HL-60/S4 (cell line): ENCODE results near the gene PLD1.
"Not testable (repeated sequence)": the region's sequence is repeated elsewhere in the genome, so short reads cannot be mapped to it uniquely, and the experiment has no call there.

ENCODE experiments used
- in situ Hi-C: fragments of 300-500 bp; cut with MboI; formaldehyde crosslinking; loops from 2 replicates; pipeline ENCODE4 v1.14.3; 2022; ENCODE audit warnings: low sequenced_read_pairs

Gene PLD1, protein sequence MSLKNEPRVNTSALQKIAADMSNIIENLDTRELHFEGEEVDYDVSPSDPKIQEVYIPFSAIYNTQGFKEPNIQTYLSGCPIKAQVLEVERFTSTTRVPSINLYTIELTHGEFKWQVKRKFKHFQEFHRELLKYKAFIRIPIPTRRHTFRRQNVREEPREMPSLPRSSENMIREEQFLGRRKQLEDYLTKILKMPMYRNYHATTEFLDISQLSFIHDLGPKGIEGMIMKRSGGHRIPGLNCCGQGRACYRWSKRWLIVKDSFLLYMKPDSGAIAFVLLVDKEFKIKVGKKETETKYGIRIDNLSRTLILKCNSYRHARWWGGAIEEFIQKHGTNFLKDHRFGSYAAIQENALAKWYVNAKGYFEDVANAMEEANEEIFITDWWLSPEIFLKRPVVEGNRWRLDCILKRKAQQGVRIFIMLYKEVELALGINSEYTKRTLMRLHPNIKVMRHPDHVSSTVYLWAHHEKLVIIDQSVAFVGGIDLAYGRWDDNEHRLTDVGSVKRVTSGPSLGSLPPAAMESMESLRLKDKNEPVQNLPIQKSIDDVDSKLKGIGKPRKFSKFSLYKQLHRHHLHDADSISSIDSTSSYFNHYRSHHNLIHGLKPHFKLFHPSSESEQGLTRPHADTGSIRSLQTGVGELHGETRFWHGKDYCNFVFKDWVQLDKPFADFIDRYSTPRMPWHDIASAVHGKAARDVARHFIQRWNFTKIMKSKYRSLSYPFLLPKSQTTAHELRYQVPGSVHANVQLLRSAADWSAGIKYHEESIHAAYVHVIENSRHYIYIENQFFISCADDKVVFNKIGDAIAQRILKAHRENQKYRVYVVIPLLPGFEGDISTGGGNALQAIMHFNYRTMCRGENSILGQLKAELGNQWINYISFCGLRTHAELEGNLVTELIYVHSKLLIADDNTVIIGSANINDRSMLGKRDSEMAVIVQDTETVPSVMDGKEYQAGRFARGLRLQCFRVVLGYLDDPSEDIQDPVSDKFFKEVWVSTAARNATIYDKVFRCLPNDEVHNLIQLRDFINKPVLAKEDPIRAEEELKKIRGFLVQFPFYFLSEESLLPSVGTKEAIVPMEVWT

DNA sequence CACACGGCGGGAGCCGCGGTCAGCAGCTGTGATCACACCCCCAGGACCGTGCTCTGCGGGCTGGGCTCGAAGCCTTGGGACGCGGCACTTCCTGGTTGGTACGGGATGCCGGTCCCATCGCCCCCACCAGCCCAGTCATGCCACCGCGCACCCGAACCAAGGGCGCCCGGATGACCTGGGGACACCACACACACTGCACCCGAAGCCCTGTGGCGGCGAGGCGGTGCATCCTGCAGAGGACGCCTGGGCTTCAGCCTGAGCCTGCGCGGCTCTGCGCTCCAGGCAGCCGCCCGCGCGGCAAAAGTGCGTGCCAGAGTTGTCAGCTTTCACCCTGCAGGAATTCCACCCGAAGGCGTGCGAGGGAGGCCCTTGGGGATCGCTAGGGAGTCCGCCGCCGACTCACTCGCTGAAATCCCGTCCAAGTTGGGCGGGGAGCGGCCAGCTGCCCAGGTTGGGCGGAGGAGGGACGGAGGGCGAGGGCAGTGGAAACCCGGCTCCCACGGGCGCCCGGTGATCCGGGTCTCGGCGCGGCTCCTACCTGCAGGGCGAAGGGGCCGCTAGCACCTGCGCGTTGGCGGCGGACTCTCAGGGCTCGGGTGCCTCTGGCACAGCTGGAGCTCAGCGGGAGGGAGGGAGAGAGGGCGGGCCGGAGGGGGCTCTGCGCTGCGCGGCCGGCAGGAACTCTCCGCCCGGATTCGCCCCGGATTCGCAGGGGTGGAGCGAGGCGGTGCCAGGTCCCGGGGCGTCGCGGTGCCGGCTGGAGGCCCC, at the start of gene PLD1:
PLD1 (minus strand) TSS at position 623 of the 768 bp plus-strand sequence. CDS start 72,432 bp downstream, outside the sequence.
- in situ Hi-C loops, result no loop called here

DNA sequence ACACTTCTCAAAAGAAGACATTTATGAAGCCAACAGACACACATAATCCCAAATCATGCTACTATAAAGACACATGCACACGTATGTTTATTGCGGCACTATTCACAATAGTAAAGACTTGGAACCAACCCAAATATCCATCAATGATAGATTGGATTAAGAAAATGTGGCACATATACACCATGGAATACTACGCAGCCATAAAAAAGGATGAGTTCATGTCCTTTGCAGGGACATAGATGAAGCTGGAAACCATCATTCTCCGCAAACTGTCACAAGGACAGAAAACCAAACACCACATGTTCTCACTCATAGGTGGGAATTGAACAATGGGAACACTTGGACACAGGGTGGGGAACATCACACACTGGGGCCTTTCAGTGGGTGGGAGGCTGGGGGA, 48.5 kb upstream of the PLD1 start:
- in situ Hi-C loops, result not testable (repeated sequence)

DNA sequence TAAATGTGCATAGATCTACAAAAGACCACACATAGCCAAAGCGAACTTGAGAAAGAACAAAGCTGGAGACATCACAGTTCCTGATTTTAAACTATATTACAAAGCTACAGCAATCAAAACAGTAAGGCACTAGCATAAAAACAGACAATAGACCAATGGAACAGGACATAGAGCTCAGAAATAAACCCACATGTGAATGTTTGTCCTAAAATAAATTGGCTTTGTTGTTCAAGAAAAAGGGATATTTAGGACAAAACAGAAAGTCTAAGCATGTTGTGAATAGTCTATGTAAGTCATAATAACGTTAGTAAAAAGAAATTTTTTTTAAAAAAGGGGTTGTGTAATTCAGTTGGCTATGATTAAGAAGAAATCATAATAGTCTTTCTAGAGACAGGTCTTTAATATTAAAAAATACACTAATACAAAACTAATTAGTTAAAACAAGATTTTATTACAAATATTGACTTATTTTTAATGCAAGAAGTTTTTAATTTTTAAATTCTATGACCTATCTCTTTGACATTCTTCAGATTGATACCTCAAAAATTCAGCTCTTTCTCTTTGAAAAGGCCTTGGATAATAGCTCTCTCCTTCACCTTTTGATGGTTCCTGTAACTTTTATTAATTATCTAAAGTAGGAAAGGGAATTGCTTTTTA, 44.5 kb upstream of the PLD1 start:
- in situ Hi-C loops, result no loop called here

DNA sequence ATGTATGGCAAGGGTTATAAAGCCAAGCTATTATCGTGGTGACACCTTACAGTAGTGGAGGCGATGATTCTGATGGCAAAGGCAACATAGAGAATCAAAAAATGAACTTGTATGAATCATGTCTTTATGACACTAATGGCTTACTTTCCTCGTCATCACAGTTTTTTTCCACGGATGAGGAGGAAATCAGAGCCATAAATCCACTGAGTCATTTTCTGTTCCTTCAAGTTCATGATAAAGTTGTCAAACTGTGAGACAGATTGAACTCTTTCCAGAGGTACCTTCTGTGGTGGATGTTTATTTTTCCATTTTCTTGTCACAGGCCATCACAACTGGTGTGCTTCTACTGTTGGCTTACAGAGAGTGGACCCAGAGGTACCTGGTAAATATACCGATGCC, 41.4 kb upstream of the PLD1 start:
- in situ Hi-C loops, result no loop called here

DNA sequence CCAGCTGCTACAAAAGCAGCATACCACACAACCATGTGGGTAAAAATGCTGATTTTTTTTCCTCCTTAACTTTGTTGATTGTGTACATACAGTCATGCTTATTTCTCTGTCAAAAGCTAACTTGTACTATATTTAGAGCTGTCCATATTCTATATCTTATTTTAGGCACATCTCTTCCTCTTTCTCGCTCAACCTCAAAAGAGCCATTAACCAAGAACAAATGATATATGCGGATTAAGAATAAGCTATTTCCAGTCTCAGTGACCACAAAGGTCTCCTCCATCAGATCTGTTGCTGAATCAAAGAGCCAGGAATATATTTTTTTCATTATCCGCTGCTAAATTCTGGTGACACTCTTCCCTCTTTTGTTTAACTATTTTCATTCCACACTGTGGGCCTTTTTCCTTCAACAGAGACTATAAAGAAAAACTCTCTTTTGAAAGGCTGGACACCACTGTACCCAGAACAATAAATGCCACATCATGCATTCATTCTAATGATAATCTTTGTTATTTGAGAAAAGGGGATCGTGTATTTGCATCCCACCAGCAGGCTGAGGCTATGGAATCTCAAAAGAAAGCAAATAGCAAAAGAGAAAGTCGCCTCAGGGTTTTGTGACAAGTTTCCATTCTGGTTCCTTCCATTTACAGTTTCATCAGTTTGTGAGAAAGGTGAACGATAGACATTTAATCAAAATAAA, 40.8 kb upstream of the PLD1 start:
- in situ Hi-C loops, result no loop called here

DNA sequence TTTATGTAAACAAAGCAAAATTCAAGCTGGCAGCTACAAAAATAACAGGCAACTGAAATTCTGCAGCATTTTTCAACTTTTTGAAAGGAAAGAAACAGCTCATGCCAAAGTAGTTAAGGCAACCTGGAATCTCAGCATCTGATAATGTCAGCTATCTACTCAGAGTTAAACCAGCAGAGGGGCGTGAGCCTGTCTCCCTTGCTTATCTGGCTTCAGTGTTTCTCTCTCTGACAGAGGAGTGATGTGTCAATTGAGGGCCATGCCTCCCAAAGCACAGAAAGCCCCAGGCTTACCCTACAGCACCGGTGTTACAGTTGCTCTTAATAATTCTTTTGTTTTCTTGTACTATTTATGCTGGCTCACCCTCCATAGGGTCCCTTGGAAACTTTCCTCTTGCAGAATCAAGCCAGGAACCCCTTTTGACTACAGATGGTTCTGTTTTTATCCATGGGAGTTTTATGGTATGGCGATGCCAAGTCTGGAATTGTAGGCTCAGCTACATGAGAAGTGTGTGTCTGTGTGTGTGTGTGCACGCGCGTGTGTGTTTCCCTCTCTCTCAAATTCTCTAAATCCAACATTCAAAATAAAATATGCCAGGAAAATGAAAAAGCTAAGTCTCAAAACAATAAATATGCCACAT, 40.2 kb upstream of the PLD1 start:
- in situ Hi-C loops, result no loop called here

DNA sequence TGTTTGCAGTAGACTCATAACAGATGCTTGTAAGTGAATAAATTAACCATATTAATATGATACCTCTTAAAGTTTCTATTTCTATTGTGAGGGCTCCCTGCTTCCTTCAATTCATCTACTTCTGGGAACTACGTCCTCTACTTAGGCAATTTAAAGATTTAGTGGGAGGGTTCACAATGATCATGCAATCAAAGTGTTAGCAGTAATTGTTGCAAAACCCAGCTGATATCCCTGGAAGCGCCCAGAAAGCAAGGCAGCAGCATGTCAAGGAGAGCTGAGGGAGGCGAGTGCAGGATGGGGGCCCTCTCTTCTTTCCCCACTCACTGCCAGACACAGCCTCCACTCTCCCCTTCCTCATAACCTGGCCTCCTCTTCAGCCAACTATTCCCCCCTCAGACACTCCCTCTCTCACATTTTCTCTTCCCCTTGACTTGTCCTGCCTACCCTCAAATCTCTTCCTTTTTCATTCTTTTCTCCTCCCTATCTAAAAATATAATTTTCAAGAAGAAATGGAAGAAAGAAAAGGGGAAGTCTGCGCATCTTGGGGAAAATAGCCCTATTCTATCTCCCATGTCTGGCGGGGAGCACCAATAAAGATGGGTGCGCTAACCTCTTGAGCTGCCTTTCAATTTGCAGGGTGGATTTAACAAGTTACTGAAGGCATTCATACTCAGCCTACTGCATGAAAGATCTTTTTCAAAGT, 39.5 kb upstream of the PLD1 start:
- in situ Hi-C loops, result no loop called here

DNA sequence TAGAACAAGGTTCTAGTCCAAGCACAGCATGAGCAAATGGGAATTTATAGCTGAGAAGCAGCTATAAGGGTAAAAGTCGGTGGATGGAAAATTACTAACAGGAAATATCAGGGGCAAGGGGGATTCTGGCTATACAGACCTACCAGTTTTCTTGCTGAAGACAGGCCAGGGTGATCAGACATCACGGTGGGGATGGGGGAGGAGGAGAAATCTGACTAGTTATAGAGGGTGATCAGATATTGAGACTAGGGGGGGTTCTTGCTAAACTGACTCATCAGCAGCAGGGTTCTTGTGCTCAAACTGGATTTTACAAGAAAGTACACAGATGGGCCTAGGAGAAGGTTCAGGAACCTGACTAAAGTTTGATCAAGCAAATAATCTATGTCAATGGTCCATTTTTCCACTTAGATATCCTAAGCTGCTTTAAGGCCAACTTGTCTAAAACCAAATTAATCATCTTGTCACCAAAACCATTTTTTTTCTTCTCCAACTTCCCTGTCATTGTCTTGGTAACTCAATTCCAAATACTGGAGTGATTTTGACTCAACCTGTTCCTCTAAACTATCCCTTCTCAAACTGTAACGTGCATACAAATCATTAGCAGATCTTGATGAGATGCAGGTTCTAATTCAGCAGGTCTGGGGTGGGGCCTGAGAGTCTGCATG, 37.4 kb upstream of the PLD1 start:
- in situ Hi-C loops, result no loop called here

DNA sequence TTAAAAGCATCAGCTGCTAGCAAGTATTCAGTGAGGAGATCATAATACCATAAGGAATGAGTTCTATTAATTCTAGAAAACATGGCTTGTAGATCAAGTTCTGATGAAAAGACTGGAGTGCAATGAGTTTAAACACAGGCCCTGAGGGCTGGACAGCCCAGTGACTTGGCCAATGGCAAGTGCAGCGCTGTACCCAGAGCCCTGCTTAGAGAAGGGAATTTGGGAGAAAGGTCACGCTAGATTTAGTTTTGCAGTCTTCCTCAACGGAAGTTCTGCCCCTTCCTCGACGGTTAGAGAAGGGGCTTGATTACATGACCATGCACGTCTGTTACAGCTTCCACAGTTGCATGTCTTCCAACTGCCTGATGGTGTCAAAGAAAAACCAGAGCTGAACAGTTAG, 36.9 kb upstream of the PLD1 start:
- in situ Hi-C loops, result no loop called here

DNA sequence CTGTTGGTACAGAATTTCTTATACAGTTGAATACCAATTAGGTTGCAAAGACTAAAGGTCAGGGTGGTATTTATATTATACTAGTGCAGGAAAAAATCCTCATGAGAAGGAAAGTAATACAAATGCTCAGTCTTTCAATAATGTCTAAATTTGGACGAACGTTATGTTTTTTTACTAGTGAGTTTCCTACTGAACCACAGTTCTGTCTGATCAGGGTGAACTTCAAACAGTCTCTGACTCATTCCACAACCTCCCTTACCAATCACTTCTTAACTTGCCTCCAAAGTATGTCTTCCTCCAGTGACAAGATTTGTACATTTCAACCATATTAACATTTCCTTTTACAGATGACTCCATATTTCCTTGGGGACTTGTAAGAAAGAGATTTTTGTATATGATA, 36.3 kb upstream of the PLD1 start:
- in situ Hi-C loops, result no loop called here

DNA sequence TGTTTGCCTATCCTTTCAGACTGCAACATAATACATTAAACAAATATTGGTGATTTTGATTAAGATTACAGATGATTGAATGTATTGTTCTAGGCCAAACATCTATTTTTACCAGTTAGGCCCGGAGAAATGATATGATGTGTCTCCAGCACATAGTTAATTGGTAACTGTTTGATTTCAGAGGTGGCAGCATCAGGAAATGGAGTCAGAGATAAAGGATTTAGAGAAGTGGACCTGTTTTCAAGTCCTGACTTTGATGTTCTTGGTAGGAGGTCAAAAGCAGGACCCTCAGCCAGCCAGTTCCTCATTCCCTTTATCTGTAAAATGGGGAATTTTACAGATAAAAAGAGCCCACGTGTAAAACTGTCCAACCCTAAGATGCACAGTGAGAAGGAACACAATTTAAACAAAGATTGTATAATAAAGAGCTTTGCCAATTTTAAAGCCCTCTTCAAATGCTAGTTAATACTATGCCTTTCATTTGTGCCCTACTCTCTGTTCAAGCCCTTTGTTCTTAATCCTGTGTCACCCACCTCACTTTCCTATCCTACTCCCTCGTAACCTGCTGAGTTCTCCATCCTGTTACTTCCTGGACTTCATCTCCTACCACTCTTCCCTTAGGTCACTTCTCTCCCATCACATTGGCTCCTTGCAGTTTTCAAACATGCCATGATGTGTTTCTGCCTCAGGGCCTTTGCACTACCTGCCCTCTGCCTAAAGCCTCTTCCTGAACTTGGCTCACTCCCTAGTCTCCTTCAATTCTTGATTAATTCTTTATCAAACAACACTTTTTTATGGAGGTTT, 35.4 kb upstream of the PLD1 start:
- in situ Hi-C loops, result no loop called here

DNA sequence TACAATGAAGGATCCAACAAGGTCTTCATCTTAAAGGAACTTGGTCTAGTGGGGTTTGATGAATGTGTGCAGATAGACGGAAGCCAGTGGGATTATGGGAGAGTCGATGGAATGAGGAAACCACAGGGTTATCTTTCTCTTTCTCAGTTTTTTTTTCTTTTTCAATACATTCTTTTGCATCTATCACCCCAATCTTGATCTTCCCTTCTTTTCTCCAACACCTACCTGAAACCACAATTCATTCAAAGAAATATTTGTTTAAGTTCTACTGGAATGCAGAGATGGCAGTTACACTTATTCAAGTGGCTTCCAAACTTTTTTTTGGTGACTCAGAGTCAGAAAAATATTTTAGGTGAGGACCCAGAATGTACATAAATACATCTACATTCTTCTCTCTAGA, 34.6 kb upstream of the PLD1 start:
- in situ Hi-C loops, result no loop called here

DNA sequence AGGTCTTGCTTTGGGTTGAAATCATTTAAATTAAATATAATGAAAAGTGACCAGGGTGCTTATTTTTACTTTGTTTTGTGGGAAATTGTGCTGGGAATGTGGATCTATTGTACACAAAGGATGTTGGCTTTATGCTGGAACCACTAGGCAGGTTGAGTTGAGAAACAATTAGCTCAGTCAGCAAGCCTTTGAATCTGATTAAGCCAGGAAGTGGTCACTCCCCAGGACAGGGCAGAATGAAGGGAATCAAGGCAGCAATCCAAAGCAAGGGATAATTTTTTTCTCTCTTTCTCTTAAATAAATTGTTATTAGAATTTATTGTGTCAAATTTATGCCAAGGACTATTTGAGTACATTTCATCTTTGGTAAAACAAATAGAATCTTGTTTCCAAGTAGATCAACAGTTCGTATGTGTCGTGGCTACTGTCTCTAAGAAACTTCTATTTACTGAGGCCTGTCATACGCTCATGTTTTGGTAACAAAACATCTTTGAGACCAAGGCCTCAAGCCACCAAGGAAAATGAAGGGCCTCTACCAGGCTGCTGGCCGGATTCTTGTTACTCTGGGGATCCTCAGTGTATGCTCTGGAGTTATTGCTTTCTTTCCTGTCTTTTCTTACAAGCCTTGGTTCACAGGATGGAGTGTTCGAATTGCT, 32.7 kb upstream of the PLD1 start, which contains the start of gene TMEM212:
TMEM212 (plus strand) TSS at position 486 of the 655 bp plus-strand sequence; CDS start at position 521, 35 bp downstream.
- in situ Hi-C loops, result no loop called here

DNA sequence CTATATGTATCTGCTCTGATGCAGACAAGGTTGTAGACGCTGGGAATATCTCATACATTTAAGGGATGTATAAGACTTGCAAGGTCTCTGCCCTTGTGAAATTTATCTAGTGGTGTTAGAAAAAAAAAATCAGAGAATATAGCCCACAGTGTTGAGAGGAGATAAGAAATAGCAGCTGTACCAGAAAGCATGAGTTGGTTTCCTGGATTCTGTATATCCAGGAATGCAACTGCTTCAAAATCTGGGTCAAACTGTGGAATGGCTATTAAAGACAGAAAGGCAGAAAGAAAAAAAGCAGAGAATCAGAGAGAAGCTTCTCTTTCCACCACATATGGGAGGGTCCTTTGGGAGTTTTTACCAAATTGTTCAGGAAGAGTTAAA, 31.3 kb upstream of the PLD1 start:
- in situ Hi-C loops, result no loop called here

DNA sequence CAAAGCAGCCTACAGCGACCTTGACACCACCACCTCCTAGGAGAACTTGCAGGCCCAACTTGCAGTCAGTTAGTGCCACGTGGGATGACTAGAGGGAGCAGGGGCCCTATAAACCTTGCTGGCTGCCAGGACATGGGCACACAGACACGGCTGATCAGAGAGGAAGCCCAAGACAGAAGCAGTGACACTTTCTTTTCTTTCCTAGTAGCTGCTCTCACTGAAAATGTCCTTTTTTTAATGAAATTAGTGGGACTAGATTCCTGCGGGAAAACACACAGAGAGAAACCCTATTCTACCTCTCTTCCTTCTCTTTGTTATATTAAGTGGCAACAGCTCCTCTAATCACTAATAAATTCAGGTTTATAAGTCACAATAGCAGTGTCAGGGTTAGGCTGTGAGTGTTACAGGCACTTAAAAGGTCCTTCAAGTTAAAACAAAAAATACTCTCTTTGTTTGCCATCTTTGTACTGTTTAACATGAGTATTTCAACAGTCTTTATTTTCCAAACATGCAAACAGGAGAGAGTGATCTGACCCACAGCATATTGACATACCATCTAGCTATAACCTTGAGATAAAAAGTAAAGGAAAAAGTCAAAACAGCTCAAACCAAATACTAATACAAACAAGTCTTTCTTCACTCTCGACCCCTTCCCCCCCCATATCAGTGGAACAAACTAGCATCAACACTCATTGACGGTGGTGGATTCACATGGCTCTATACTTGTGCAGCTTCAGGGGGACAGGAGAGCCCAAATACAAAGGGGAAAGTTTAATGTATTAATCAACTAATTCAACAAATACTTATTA, 30.7 kb upstream of the PLD1 start:
- in situ Hi-C loops, result no loop called here

DNA sequence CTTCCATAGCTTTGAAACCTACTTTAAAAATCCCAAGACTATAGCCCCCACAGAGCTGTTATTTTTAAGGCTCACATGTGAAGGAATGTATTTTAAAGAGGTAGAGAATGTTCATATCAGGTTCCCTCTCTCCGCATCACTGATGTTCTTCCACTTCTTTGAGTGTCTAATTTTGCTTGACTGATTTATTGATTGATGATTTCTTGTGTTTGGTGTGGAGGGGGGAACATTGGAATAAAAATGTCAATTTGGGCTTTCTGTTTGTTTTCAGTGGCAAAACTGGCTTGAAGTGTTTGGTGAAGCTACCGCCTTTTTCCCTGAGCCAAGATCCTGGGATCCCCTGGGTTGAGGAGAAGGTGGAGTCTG, 30.1 kb upstream of the PLD1 start:
- in situ Hi-C loops, result no loop called here
